Endothelial cell of umbilical vein (primary cell): ENCODE data around the gene CCDC197. TPM values are rescaled to one million over a fixed set of nuclear protein-coding genes. Genes with fewer than 3 reads are reported as not detected.

ENCODE experiments used
- BruUV-seq: library from RNA; stranded (reverse); fragments of 400-500 nt; replicated peaks from 2 replicates; lab custom pipeline; 2021; lab: Mats Ljungman, UMichigan
- CTCF ChIA-PET: fragments of 300-600, 350-600 bp; sonication (Branson Sonifier 250); formaldehyde crosslinking; loops from one replicate; lab custom pipeline; 2021; ENCODE audit warnings: antibody characterized with exemption, inconsistent platforms; lab: Charles Lee
- POLR2A ChIA-PET: fragments of 300-600, 350-600 bp; sonication (Branson Sonifier 250); formaldehyde crosslinking; loops from one replicate; lab custom pipeline; 2021; ENCODE audit warnings: antibody characterized with exemption, inconsistent platforms; lab: Charles Lee
- DNase-seq: peaks from one replicate; pipeline ENCODE4 v3.0.0-alpha.2; 2011; ENCODE audit warnings: low read depth, low spot score
- FAIRE-seq: peaks from 2 replicates; lab custom pipeline; 2011; peaks lifted over from hg19 to GRCh38; lab: Jason Lieb, UNC
- H2AFZ ChIP-seq: 2 replicates; pipeline ENCODE4 v1.6.0; 2012; ENCODE audit warnings: low read depth, low read length, control low read depth, inconsistent platforms
- H3K27ac ChIP-seq: 2 replicates; pipeline ENCODE4 v1.5.1; 2011; ENCODE audit warnings: low read depth, mild to moderate bottlenecking, control low read depth, low read length, moderate library complexity; ENCODE audit not compliant: insufficient read depth
- H3K27me3 ChIP-seq, 2 experiments: 2 replicates each; pipeline versions ENCODE4 v1.6.0 to v1.6.1; 2011; ENCODE audit warnings: low read length in 2 of 2, mixed read lengths in 1 of 2; ENCODE audit not compliant: control insufficient read depth in 2 of 2, insufficient read depth in 2 of 2
- H3K36me3 ChIP-seq, 2 experiments: 2 replicates in 1 of 2; 3 replicates in 1 of 2; pipeline ENCODE4 v1.5.1; 2011; ENCODE audit warnings: low read length in 2 of 2, mild to moderate bottlenecking in 1 of 2, moderate library complexity in 1 of 2; ENCODE audit not compliant: control insufficient read depth in 2 of 2, insufficient read depth in 2 of 2; ENCODE audit errors: extremely low read depth in 1 of 2
- H3K4me1 ChIP-seq: 3 replicates; pipeline ENCODE4 v1.5.1; 2011; ENCODE audit warnings: mild to moderate bottlenecking, low read length; ENCODE audit not compliant: control insufficient read depth, insufficient read depth; ENCODE audit errors: extremely low read depth
- H3K4me2 ChIP-seq: 2 replicates; pipeline ENCODE4 v1.6.1; 2011; ENCODE audit warnings: low read length, control low read depth, mixed read lengths; ENCODE audit not compliant: insufficient read depth
- H3K4me3 ChIP-seq, 3 experiments: fragments of 200-600 bp in 1 of 3; sonication (generic), shearing (Covaris generic) in 1 of 3; replicated peaks in 1 of 3; 2 replicates each; pipeline ENCODE4 v1.5.1; 2011 to 2016; ENCODE audit warnings: control low read depth in 3 of 3, low read length in 3 of 3, mild to moderate bottlenecking in 2 of 3, inconsistent platforms in 1 of 3, low read depth in 1 of 3, moderate library complexity in 1 of 3; ENCODE audit not compliant: insufficient read depth in 1 of 3
- H3K79me2 ChIP-seq: 2 replicates; pipeline ENCODE4 v1.6.0; 2012; ENCODE audit warnings: low read length, inconsistent platforms; ENCODE audit not compliant: control insufficient read depth, insufficient read depth
- H3K9ac ChIP-seq: replicated peaks from 2 replicates; pipeline ENCODE3; 2011; ENCODE audit warnings: low read length, control low read depth; ENCODE audit not compliant: insufficient read depth; ENCODE audit errors: extremely low read depth
- H3K9me1 ChIP-seq: replicated peaks from 3 replicates; pipeline ENCODE4 v1.6.0; 2011; ENCODE audit warnings: mild to moderate bottlenecking, low read length; ENCODE audit not compliant: control insufficient read depth, insufficient read depth; ENCODE audit errors: extremely low read depth
- H3K9me3 ChIP-seq: replicated peaks from 2 replicates; pipeline ENCODE4 v1.5.1; 2012; ENCODE audit warnings: low read length, inconsistent platforms; ENCODE audit not compliant: control insufficient read depth, insufficient read depth
- H4K20me1 ChIP-seq: replicated peaks from 2 replicates; pipeline ENCODE3; 2011; ENCODE audit warnings: mild to moderate bottlenecking, low read length; ENCODE audit not compliant: control insufficient read depth, insufficient read depth; ENCODE audit errors: extremely low read depth
- EZH2 ChIP-seq: IDR thresholded peaks from 2 replicates; pipeline ENCODE4 v1.6.1; 2012; ENCODE audit warnings: borderline replicate concordance, low read depth, mild to moderate bottlenecking, moderate library complexity, low read length, inconsistent platforms; ENCODE audit not compliant: severe bottlenecking
- GATA2 ChIP-seq: IDR thresholded peaks from 2 replicates; pipeline ENCODE4 v1.7.0; 2011; ENCODE audit warnings: low read depth, mild to moderate bottlenecking, moderate library complexity, mixed read lengths, low read length; ENCODE audit not compliant: insufficient read length, insufficient read depth
- POLR2AphosphoS5 ChIP-seq: IDR thresholded peaks from 2 replicates; pipeline ENCODE4 v1.6.1; 2012; ENCODE audit warnings: low read depth, mild to moderate bottlenecking, control low read depth, low read length, moderate library complexity; ENCODE audit not compliant: insufficient read depth
- dilution Hi-C: fragments of 300-500 bp; cut with MboI; formaldehyde crosslinking; loops from one replicate; pipeline ENCODE4 v1.15.0; 2019; ENCODE audit warnings: low sequenced_read_pairs; ENCODE audit not compliant: extremely low pct_ligation_motif_present
- intact Hi-C: fragments of 100-400 bp; cut with micrococcal nuclease; formaldehyde crosslinking; loops from one replicate; pipeline ENCODE4 v1.10.0; 2022
- microRNA-seq: library from miRNA; unstranded; fragments of <30 nt; microRNA quantifications from one replicate; pipeline ENCODE4 v1.2.0, GENCODE V29; 2021; ENCODE audit warnings: borderline number of aligned reads, borderline replicate concordance
- polyA plus RNA-seq, 4 experiments: library from polyadenylated mRNA; depleted of rRNA in 3 of 4; stranded (reverse) in 3 of 4; unstranded in 1 of 4; fragments of >200 nt; gene quantifications; 2 replicates each; pipeline versions ENCODE4 v1.2.1 to v1.2.3, GENCODE V29; 2011 to 2012; ENCODE audit warnings: missing spikeins in 1 of 4
- small RNA-seq: library from RNA; depleted of rRNA; stranded (forward); fragments of <200 nt; gene quantifications from one replicate; pipeline ENCODE3, GENCODE V24; 2012; ENCODE audit warnings: low replicate concordance, low read depth; ENCODE audit not compliant: insufficient read depth, insufficient read length
- total RNA-seq: library from RNA; stranded (reverse); gene quantifications from 2 replicates; pipeline ENCODE4 v1.2.3, GENCODE V29; 2021

Gene CCDC197
- total and polyA plus RNA-seq, 2 donors (not counting 3 experiments of a cell fraction or from before 2014, with no cell fraction given): not detected

DNA sequence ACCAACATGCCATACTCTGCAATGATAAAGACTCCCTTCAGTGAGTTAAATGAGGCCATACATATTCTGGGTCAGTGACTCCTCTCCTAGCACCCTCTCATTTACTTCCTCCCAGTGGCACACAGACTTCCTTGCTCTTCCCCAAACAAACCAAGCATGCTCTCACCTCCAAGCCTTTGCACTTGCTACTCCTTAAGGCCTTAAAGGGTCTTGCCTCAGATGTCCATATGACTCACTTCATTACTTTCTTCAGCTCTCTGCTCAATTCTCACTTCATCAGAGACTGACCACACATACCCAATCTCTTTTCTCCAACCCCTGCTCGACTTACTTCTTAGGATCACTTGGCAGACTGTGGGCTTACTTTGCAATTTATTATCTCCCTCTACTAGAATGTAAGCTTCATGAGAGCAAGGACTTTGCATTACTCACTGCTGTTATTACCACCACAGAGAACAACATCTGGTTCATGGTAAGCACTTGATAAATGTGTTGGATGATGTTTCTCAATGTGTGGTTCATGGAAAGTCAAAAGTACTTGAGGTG, 61.1 kb downstream of the CCDC197 start:
- Histone ChIP-seq H3K9ac (no peak overlapping the region), H3K4me2 (no peak overlapping the region), H4K20me1 (no peaks in the 10 kb centered on the region), H3K4me1 (peaks cover 11% of the 10 kb centered on the region), H3K27me3 (no peaks in the 10 kb centered on the region), H3K79me2 (peaks cover 14% of the 10 kb centered on the region), H3K9me3 (no peaks in the 10 kb centered on the region), H3K36me3 (peaks cover 27 to 33% of the 10 kb centered on the region in 2 experiments), H3K4me3 (no peak overlapping the region), H3K9me1 (no peaks in the 10 kb centered on the region), H3K27ac (no peak overlapping the region), H2AFZ (no peak overlapping the region)
- ChIA-PET CTCF (interaction anchor here (1.1 to 2.5 kb wide), 5 partner anchors 9 to 78 kb away, joined by 3 to 13 read pairs (median 6); no protein-coding TSS in a partner anchor), POLR2A (no interaction called here)
- BruUV-seq: no TSS peak
- intact Hi-C loops (no loop called here), dilution Hi-C loops (no loop called here)
- DNase-seq: no peak
- FAIRE-seq: no peak
- no peak for TF ChIP-seq EZH2
- no peak for TF ChIP-seq GATA2
- no peak for TF ChIP-seq POLR2AphosphoS5

Small RNA genes lying within 50 kb of the gene (microRNA-seq; reads per million reads assigned to microRNA genes)
- gene MIR4506: not detected

Small RNA genes lying within 50 kb of the gene (small RNA-seq; reads per million reads assigned to genes)
- not detected for gene MIR4506

Other genes with a start within 250 kb of the CCDC197 start
- gene PRIMA1, start 208.8 kb upstream of the CCDC197 start, total RNA-seq: not detected in 2 replicates
- gene PRIMA1, start 208.8 kb upstream of the CCDC197 start, polyA plus RNA-seq: not detected in 2 replicates
- not detected in 2 replicates for gene FAM181A, start 70.0 kb upstream of the CCDC197 start, total RNA-seq
- gene FAM181A, start 70.0 kb upstream of the CCDC197 start, polyA plus RNA-seq: not detected in 2 replicates
- gene ASB2, start 20.7 kb upstream of the CCDC197 start, total RNA-seq: not detected in 2 replicates
- gene ASB2, start 20.7 kb upstream of the CCDC197 start, polyA plus RNA-seq: not detected in 2 replicates
- gene OTUB2, start 29.0 kb downstream of the CCDC197 start, total RNA-seq: 1.1 and 1.6 TPM in 2 replicates
- gene OTUB2, start 29.0 kb downstream of the CCDC197 start, polyA plus RNA-seq: 0.53 and 0.70 TPM in 2 replicates
- 132 and 141 TPM in 2 replicates for gene DDX24, start 83.9 kb downstream of the CCDC197 start, total RNA-seq
- 86.7 and 88.3 TPM in 2 replicates for gene DDX24, start 83.9 kb downstream of the CCDC197 start, polyA plus RNA-seq
- gene IFI27L1, start 84.0 kb downstream of the CCDC197 start, total RNA-seq: 31.1 and 31.8 TPM in 2 replicates
- 32.9 and 38.1 TPM in 2 replicates for gene IFI27L1, start 84.0 kb downstream of the CCDC197 start, polyA plus RNA-seq
- gene IFI27, start 113.4 kb downstream of the CCDC197 start, total RNA-seq: 72.0 and 126 TPM in 2 replicates
- 1,265 and 1,831 TPM in 2 replicates for gene IFI27, start 113.4 kb downstream of the CCDC197 start, polyA plus RNA-seq
- 11.0 and 28.7 TPM in 2 replicates for gene IFI27L2, start 132.3 kb downstream of the CCDC197 start, total RNA-seq
- gene IFI27L2, start 132.3 kb downstream of the CCDC197 start, polyA plus RNA-seq: 82.9 and 93.9 TPM in 2 replicates
- gene PPP4R4, start 177.0 kb downstream of the CCDC197 start, total RNA-seq: not detected in 2 replicates
- gene PPP4R4, start 177.0 kb downstream of the CCDC197 start, polyA plus RNA-seq: not detected in 2 replicates